Prostate gland (tissue), 2 donors: ENCODE results near the gene FRMD4A.

Source experiments
- POLR2A ChIP-seq: fragments of 450-650 bp; IDR thresholded peaks from one replicate; pipeline ENCODE4 v1.6.1; 2016; ENCODE audit warnings: antibody characterized with exemption, mild to moderate bottlenecking
- TF ChIP-seq, protein P1 (sequence below), 4 experiments: fragments of 200-600 bp in 2 of 4; fragments of 450-650 bp in 2 of 4; sonication (generic) in 2 of 4; IDR thresholded peaks; 1 replicate in 3 of 4; 2 replicates in 1 of 4; pipeline ENCODE4 v1.5.1; 2016 to 2019; ENCODE audit warnings: antibody characterized with exemption in 4 of 4, mild to moderate bottlenecking in 2 of 4, moderate library complexity in 2 of 4

DNA sequence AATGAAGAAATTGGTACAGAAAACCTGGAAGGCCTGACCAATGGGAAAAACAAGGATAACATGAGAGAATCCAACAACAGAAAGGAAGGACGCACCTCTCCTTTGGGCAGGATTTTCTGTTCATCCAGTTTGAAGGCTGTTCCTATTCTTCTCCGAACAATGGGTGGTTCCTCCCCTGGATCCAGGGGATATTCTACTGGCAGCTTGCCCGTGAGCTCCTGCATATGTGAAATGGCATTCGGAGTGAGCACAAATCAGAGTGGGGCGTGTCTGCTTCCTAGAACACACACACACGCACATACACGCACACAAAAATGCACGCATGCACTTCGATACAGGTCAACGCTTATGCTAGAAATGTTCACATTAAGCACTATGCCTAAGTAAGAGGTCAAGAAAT, 660.4 kb downstream of the FRMD4A start:
- TF ChIP-seq, protein P1, sequence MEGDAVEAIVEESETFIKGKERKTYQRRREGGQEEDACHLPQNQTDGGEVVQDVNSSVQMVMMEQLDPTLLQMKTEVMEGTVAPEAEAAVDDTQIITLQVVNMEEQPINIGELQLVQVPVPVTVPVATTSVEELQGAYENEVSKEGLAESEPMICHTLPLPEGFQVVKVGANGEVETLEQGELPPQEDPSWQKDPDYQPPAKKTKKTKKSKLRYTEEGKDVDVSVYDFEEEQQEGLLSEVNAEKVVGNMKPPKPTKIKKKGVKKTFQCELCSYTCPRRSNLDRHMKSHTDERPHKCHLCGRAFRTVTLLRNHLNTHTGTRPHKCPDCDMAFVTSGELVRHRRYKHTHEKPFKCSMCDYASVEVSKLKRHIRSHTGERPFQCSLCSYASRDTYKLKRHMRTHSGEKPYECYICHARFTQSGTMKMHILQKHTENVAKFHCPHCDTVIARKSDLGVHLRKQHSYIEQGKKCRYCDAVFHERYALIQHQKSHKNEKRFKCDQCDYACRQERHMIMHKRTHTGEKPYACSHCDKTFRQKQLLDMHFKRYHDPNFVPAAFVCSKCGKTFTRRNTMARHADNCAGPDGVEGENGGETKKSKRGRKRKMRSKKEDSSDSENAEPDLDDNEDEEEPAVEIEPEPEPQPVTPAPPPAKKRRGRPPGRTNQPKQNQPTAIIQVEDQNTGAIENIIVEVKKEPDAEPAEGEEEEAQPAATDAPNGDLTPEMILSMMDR (IDR thresholded peaks at IDR 0.05) = no peak
- no peak for TF ChIP-seq POLR2A
